ENCODE results near the gene SEMA3E.
"Not testable (repeated sequence)": the region's sequence is repeated elsewhere in the genome, so short reads cannot be mapped to it uniquely, and the experiment has no call there.

SEMA3E gene

GRCh38 chr7:83484826-83485225 is 164.1 kb downstream of the SEMA3E start:
- DNase-seq = no peak

GRCh38 chr7:83484266-83484665 is 164.7 kb downstream of the SEMA3E start:
- DNase-seq = no peak

- DNase-seq = no peak
Measured at GRCh38 chr7:83478616-83479015, 170.3 kb downstream of the SEMA3E start.

GRCh38 chr7:83476511-83477050 is 172.4 kb downstream of the SEMA3E start:
- DNase-seq = no peak

- no peak for DNase-seq
Measured at GRCh38 chr7:83475420-83475819, 173.5 kb downstream of the SEMA3E start.

- no peak for DNase-seq
Measured at GRCh38 chr7:83472376-83472775, 176.6 kb downstream of the SEMA3E start.

- no peak for DNase-seq
Measured at GRCh38 chr7:83469491-83469890, 179.4 kb downstream of the SEMA3E start.

- DNase-seq = no peak
Measured at GRCh38 chr7:83469076-83469475, 179.9 kb downstream of the SEMA3E start.

GRCh38 chr7:83468251-83468739 is 180.6 kb downstream of the SEMA3E start:
- DNase-seq = peak in 10 of 14 donors; percentile 0 to 78 (median 26)

GRCh38 chr7:83467493-83467892 is 181.4 kb downstream of the SEMA3E start:
- no peak for DNase-seq

GRCh38 chr7:83466956-83467355 is 182.0 kb downstream of the SEMA3E start:
- DNase-seq = no peak

GRCh38 chr7:83466187-83466923 is 182.6 kb downstream of the SEMA3E start:
- no peak for DNase-seq

- DNase-seq = no peak
Measured at GRCh38 chr7:83465643-83466042, 183.3 kb downstream of the SEMA3E start.

- DNase-seq = not testable (repeated sequence)
Measured at GRCh38 chr7:83461820-83462219, 187.1 kb downstream of the SEMA3E start.

- not testable (repeated sequence) for DNase-seq
Measured at GRCh38 chr7:83459930-83460653, 188.8 kb downstream of the SEMA3E start.

- not testable (repeated sequence) for DNase-seq
Measured at GRCh38 chr7:83459101-83459929, 189.6 kb downstream of the SEMA3E start.

- DNase-seq = no peak
Measured at GRCh38 chr7:83457022-83457892, 191.7 kb downstream of the SEMA3E start.

- no peak for DNase-seq
Measured at GRCh38 chr7:83456413-83456812, 192.5 kb downstream of the SEMA3E start.

- no peak for DNase-seq
Measured at GRCh38 chr7:83455612-83456011, 193.3 kb downstream of the SEMA3E start.

- DNase-seq = no peak
Measured at GRCh38 chr7:83452256-83452655, 196.7 kb downstream of the SEMA3E start.

- DNase-seq = no peak
Measured at GRCh38 chr7:83451501-83452045, 197.4 kb downstream of the SEMA3E start.

All from C1 segment of cervical spinal cord (tissue), 14 donors.